GM23248 (cell line): ENCODE measurements around the gene TEX51.

ENCODE experiments used
- EZH2 ChIP-seq: fragments of 200-600 bp; sonication (generic); IDR thresholded peaks from 2 replicates; pipeline ENCODE4 v1.6.1; 2018; ENCODE audit warnings: antibody characterized with exemption, mild to moderate bottlenecking; ENCODE audit not compliant: insufficient read depth, poor library complexity, severe bottlenecking
- EZH2phosphoT487 ChIP-seq: fragments of 200-600 bp; sonication (generic); IDR thresholded peaks from 2 replicates; pipeline ENCODE4 v1.6.1; 2018; ENCODE audit warnings: antibody characterized with exemption, moderate library complexity, mild to moderate bottlenecking, low read depth; ENCODE audit not compliant: insufficient read depth

DNA sequence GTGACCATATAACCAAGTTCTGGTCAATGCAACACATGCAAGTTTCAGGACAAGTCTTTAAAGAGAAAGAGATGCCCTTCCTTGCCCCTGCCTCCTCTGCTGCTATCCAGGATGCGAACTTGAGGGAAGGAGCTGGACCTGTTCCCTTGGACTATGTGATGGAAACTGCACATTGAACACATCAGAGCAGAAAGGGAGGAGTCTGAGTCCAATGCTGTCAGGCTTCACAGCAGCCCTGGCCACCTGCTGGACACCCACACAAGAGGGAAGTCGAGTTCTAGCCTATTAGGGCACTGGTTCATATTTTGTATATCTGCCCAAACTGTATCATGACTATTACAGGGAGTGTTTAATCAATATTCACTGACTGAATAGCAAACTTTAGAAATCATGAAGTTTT is 38.3 kb upstream of the TEX51 start:
- TF ChIP-seq EZH2 (no peak), EZH2phosphoT487 (no peak)
